ENCODE measurements around the gene IVL.

IVL gene

DNA sequence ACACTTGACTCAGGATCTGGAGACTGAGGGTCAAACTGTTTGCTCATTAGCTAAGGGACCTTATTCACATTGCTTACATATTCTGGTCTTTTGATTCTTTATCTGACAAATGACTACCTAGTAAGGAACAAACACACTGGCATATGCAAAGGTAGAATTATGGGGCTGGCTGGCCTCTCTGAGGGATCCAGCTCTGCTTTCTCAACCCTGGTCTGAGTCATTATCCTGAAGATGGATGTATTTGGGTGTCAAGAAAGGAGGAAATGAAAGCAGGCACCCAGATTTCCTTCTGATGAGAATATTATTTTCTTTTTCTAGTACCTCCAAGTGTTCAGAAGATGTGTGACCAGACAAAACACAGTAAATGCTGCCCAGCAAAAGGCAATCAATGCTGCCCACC lies 24.3 kb upstream of the IVL start:
- TF ChIP-seq, protein P1, sequence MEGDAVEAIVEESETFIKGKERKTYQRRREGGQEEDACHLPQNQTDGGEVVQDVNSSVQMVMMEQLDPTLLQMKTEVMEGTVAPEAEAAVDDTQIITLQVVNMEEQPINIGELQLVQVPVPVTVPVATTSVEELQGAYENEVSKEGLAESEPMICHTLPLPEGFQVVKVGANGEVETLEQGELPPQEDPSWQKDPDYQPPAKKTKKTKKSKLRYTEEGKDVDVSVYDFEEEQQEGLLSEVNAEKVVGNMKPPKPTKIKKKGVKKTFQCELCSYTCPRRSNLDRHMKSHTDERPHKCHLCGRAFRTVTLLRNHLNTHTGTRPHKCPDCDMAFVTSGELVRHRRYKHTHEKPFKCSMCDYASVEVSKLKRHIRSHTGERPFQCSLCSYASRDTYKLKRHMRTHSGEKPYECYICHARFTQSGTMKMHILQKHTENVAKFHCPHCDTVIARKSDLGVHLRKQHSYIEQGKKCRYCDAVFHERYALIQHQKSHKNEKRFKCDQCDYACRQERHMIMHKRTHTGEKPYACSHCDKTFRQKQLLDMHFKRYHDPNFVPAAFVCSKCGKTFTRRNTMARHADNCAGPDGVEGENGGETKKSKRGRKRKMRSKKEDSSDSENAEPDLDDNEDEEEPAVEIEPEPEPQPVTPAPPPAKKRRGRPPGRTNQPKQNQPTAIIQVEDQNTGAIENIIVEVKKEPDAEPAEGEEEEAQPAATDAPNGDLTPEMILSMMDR (IDR thresholded peaks at IDR 0.05; ENCODE audit: insufficient read depth, low read length, poor library complexity, severe bottlenecking): no peak
- no peak for TF ChIP-seq EZH2phosphoT487 (conservative IDR thresholded peaks at IDR 0.05; ENCODE audit: low read length)
- H3K9me3 ChIP-seq (ENCODE audit: insufficient read depth, low read length): no peaks in the 10 kb centered on the region
- H3K9ac ChIP-seq (ENCODE audit: low read length): no peak overlapping the region

DNA sequence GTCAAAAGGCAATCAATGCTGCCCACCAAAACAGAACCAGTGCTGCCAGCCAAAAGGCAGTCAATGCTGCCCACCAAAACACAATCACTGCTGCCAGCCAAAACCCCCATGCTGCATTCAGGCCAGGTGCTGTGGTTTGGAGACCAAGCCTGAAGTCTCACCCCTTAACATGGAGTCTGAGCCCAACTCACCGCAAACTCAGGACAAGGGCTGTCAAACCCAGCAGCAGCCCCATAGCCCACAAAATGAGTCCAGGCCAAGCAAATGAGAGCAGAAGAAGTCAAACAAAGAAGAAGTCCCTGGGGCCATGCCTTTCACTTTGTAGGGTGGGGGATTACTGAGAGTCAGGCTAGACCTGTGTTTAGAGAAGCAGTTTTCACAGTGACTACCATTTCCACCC lies 23.8 kb upstream of the IVL start:
- H2AFZ ChIP-seq (ENCODE audit: low read depth, low read length, severe bottlenecking): no peak overlapping the region
- no peak overlapping the region for H3K9ac ChIP-seq (ENCODE audit: low read length)
- no peaks in the 10 kb centered on the region for H4K20me1 ChIP-seq (ENCODE audit: low read depth, low read length)
- H3K9me3 ChIP-seq (ENCODE audit: insufficient read depth, low read length): no peaks in the 10 kb centered on the region
- TF ChIP-seq, protein P1 (IDR thresholded peaks at IDR 0.05; ENCODE audit: insufficient read depth, low read length, poor library complexity, severe bottlenecking): no peak
- TF ChIP-seq EZH2phosphoT487 (conservative IDR thresholded peaks at IDR 0.05; ENCODE audit: low read length): no peak
- no peaks in the 10 kb centered on the region for H3K36me3 ChIP-seq (ENCODE audit: low read length)
- H3K27ac ChIP-seq (ENCODE audit: low read depth, low read length): no peak overlapping the region
- H3K9me2 ChIP-seq (replicated peaks; ENCODE audit: insufficient read depth, low read length): no peaks in the 10 kb centered on the region
- no peak overlapping the region for H3K4me2 ChIP-seq (ENCODE audit: low read depth, low read length, poor library complexity, severe bottlenecking)
- no peaks in the 10 kb centered on the region for H3F3A ChIP-seq (ENCODE audit: insufficient read depth)
- no peak overlapping the region for H3K4me3 ChIP-seq (ENCODE audit: insufficient read depth, low read length, poor library complexity, severe bottlenecking)
- no peaks in the 10 kb centered on the region for H3K27me3 ChIP-seq (ENCODE audit: low read length)
- H3K79me2 ChIP-seq (ENCODE audit: insufficient read depth, low read length): no peaks in the 10 kb centered on the region

More for the DNA sequence above, 24.3 kb upstream of the IVL start:
- Histone ChIP-seq H3K36me3 (ENCODE audit: low read length) (no peaks in the 10 kb centered on the region), H3K4me3 (ENCODE audit: insufficient read depth, low read length, poor library complexity, severe bottlenecking) (no peak overlapping the region), H3K9me2 (replicated peaks; ENCODE audit: insufficient read depth, low read length) (no peaks in the 10 kb centered on the region), H3K27me3 (ENCODE audit: low read length) (no peaks in the 10 kb centered on the region), H4K20me1 (ENCODE audit: low read depth, low read length) (no peaks in the 10 kb centered on the region), H3K27ac (ENCODE audit: low read depth, low read length) (no peak overlapping the region), H3F3A (ENCODE audit: insufficient read depth) (no peaks in the 10 kb centered on the region), H3K79me2 (ENCODE audit: insufficient read depth, low read length) (no peaks in the 10 kb centered on the region), H3K4me2 (ENCODE audit: low read depth, low read length, poor library complexity, severe bottlenecking) (no peak overlapping the region), H2AFZ (ENCODE audit: low read depth, low read length, severe bottlenecking) (no peak overlapping the region)

DNA sequence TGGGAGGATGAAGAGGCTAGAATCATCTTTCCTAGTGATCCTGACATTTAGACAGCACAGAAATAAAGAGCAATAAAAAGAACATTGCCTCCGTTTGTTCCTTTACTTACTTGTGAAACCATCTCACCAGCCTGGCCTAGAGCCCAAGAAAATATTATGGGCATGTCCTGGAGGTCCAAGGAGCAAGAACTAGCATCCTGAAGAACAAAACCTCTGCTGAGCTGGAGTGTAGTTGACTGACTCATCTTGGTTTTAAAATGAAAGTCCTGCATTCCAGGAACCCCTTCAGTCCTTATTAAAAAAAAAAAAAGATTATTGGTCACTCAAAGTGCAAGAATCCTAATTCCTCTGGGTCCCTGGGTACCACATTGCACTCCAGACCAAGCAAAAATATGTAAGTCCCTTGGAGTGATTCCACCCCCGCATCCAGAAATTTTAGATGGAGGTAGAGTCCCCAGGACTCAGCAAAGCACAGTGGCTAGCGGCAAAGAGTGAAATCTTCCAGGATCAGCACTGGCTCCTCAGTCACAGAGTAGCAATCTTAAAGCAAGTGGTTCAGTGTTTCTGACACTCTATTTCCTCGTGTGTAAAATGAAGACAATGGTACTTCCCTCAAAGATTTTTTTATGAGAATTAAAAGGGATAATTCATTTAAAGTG lies 23.3 kb upstream of the IVL start:
- H2AFZ ChIP-seq (ENCODE audit: low read depth, low read length, severe bottlenecking): no peak overlapping the region
- no peaks in the 10 kb centered on the region for H3K27me3 ChIP-seq (ENCODE audit: low read length)
- no peaks in the 10 kb centered on the region for H4K20me1 ChIP-seq (ENCODE audit: low read depth, low read length)
- H3K9me2 ChIP-seq (replicated peaks; ENCODE audit: insufficient read depth, low read length): no peaks in the 10 kb centered on the region
- H3K9ac ChIP-seq (ENCODE audit: low read length): no peak overlapping the region
- H3K27ac ChIP-seq (ENCODE audit: low read depth, low read length): no peak overlapping the region
- no peak overlapping the region for H3K4me3 ChIP-seq (ENCODE audit: insufficient read depth, low read length, poor library complexity, severe bottlenecking)
- no peaks in the 10 kb centered on the region for H3F3A ChIP-seq (ENCODE audit: insufficient read depth)
- H3K79me2 ChIP-seq (ENCODE audit: insufficient read depth, low read length): no peaks in the 10 kb centered on the region
- TF ChIP-seq EZH2phosphoT487 (conservative IDR thresholded peaks at IDR 0.05; ENCODE audit: low read length): no peak
- TF ChIP-seq, protein P1 (IDR thresholded peaks at IDR 0.05; ENCODE audit: insufficient read depth, low read length, poor library complexity, severe bottlenecking): no peak
- no peak overlapping the region for H3K4me2 ChIP-seq (ENCODE audit: low read depth, low read length, poor library complexity, severe bottlenecking)
- H3K36me3 ChIP-seq (ENCODE audit: low read length): no peaks in the 10 kb centered on the region
- H3K9me3 ChIP-seq (ENCODE audit: insufficient read depth, low read length): no peaks in the 10 kb centered on the region

Measured in SU-DHL-6 (cell line).